Osteocyte (in vitro differentiated cells): Measurements from ENCODE around the gene CASP7. TPM values are rescaled to one million over a fixed set of nuclear protein-coding genes. Genes with fewer than 3 reads are reported as not detected.
"Not testable (repeated sequence)": the region's sequence is repeated elsewhere in the genome, so short reads cannot be mapped to it uniquely, and the experiment has no call there.

Experiments
- DNase-seq: peaks from one replicate; pipeline ENCODE4 v3.0.0; 2021; ENCODE audit warnings: mixed read lengths; ENCODE audit not compliant: unreplicated experiment; ENCODE audit errors: extremely low spot score
- H3K27ac Mint-ChIP-seq: one replicate; pipeline ENCODE4 v1.8.0; 2021; ENCODE audit warnings: mild to moderate bottlenecking, mixed read lengths; ENCODE audit not compliant: unreplicated experiment
- H3K27me3 Mint-ChIP-seq: one replicate; pipeline ENCODE4 v1.8.0; 2021; ENCODE audit warnings: mixed read lengths; ENCODE audit not compliant: unreplicated experiment
- H3K36me3 Mint-ChIP-seq: one replicate; pipeline ENCODE4 v1.8.0; 2021; ENCODE audit warnings: mixed read lengths; ENCODE audit not compliant: unreplicated experiment
- H3K4me1 Mint-ChIP-seq: one replicate; pipeline ENCODE4 v1.8.0; 2021; ENCODE audit warnings: mixed read lengths; ENCODE audit not compliant: unreplicated experiment
- H3K4me3 Mint-ChIP-seq: one replicate; pipeline ENCODE4 v1.8.0; 2021; ENCODE audit warnings: mild to moderate bottlenecking, moderate library complexity, mixed read lengths; ENCODE audit not compliant: unreplicated experiment
- H3K9me3 Mint-ChIP-seq: one replicate; pipeline ENCODE4 v1.8.0; 2021; ENCODE audit warnings: mixed read lengths; ENCODE audit not compliant: unreplicated experiment
- total RNA-seq: library from RNA; stranded (reverse); gene quantifications from 2 replicates; pipeline ENCODE4 v1.2.1, GENCODE V29; 2021
- TF ChIP-seq, protein P1 (sequence below): fragments of 200-600 bp; sonication (generic); IDR thresholded peaks from 2 replicates; pipeline ENCODE4 v1.5.0; 2021; ENCODE audit warnings: antibody characterized with exemption, mild to moderate bottlenecking, moderate library complexity

Gene CASP7
- total RNA-seq, 1 donor from 2014 or later, result 30.1 TPM

DNA sequence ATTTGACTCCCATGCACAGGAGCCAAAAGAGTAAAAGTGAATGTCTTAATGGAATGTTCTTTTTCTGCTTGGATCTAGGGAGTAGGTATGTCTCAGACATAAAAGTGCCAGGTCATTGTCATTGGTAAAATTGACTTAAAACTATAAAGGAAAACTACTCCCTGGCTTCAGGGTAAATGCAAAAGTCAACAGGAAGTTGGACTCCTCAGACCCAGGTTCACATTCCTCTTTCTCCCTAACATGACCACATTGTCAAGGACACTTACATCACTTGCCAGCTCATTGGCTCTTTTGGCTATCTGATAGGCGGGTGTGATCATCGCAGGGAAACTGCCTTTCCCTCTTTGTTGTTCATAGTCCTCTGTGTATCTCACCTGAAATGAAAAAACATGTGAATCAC, 29.5 kb upstream of the CASP7 start:
- H3K27ac Mint-ChIP-seq, result no peak overlapping the region
- no peak for DNase-seq
- H3K9me3 Mint-ChIP-seq, result no peaks in the 10 kb centered on the region
- TF ChIP-seq, protein P1, sequence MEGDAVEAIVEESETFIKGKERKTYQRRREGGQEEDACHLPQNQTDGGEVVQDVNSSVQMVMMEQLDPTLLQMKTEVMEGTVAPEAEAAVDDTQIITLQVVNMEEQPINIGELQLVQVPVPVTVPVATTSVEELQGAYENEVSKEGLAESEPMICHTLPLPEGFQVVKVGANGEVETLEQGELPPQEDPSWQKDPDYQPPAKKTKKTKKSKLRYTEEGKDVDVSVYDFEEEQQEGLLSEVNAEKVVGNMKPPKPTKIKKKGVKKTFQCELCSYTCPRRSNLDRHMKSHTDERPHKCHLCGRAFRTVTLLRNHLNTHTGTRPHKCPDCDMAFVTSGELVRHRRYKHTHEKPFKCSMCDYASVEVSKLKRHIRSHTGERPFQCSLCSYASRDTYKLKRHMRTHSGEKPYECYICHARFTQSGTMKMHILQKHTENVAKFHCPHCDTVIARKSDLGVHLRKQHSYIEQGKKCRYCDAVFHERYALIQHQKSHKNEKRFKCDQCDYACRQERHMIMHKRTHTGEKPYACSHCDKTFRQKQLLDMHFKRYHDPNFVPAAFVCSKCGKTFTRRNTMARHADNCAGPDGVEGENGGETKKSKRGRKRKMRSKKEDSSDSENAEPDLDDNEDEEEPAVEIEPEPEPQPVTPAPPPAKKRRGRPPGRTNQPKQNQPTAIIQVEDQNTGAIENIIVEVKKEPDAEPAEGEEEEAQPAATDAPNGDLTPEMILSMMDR, result no peak
- no peak overlapping the region for H3K4me3 Mint-ChIP-seq
- no peaks in the 10 kb centered on the region for H3K36me3 Mint-ChIP-seq
- H3K4me1 Mint-ChIP-seq, result no peaks in the 10 kb centered on the region
- peaks cover 48% of the 10 kb centered on the region for H3K27me3 Mint-ChIP-seq

DNA sequence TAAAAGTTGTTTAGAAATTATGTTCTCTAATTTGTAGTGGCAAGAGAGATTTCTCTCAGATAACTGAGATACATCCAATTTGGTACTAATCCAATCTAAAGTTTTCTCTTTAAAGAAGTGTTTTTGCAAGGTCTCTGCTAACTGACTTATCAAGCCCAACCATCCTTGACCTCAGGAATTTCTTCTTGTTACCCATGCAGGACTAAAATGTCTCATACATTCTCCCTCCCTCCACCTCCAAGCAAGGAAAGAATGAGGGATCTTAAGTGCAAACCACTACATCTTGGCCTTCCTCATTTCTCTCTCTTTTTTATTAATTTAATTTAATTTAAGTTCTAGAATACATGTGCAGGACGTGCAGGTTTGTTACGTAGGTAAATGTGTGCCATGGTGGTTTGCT, 28.7 kb upstream of the CASP7 start:
- TF ChIP-seq, protein P1, result no peak
- H3K27ac Mint-ChIP-seq, result no peak overlapping the region
- no peak for DNase-seq
- H3K36me3 Mint-ChIP-seq, result no peaks in the 10 kb centered on the region
- no peaks in the 10 kb centered on the region for H3K4me1 Mint-ChIP-seq
- H3K9me3 Mint-ChIP-seq, result no peaks in the 10 kb centered on the region
- no peak overlapping the region for H3K4me3 Mint-ChIP-seq
- peaks cover 46% of the 10 kb centered on the region for H3K27me3 Mint-ChIP-seq

DNA sequence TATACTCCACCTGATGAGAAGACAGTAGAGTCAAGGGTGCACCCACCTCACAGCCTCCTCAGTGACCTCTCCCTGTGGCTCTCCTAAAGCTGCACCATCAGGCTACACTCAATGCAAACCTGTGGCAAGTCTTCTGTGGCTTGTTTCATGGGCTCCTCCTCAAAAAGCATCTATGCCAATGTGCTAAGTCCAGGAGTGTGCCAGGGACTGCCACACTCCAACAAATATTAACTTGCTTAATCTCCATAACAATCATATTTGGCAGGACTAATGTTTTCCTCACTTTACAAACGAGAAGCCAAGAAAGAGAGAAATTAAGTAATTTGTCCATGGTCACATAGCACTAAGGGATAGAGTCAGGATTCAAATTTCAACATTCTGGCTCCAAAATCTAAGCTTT, 27.8 kb upstream of the CASP7 start:
- H3K4me1 Mint-ChIP-seq, result no peaks in the 10 kb centered on the region
- no peaks in the 10 kb centered on the region for H3K36me3 Mint-ChIP-seq
- no peak for DNase-seq
- H3K9me3 Mint-ChIP-seq, result no peaks in the 10 kb centered on the region
- no peak overlapping the region for H3K4me3 Mint-ChIP-seq
- H3K27ac Mint-ChIP-seq, result no peak overlapping the region
- H3K27me3 Mint-ChIP-seq, result peaks cover 47% of the 10 kb centered on the region
- TF ChIP-seq, protein P1, result no peak

DNA sequence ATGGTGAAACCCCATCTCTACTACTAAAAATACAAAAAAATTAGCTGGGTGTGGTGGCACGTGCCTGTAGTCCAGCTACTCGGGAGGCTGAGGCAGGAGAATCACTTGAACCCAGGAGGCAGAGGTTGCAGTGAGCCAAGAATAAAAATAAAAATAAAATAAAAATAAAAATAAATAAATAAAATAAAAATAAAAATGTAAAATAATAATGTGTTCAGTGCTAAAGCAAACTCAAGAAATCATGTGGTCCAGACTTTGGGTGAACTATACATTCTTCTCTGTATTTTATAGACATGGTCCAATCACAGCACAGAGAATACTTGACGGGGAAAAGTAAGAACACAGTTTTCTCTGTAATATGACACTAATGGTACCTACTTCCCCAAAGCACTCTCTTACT, 27.3 kb upstream of the CASP7 start:
- H3K9me3 Mint-ChIP-seq, DNase-seq, H3K27ac Mint-ChIP-seq, H3K4me3 Mint-ChIP-seq, H3K36me3 Mint-ChIP-seq, H3K4me1 Mint-ChIP-seq: not testable (repeated sequence)
- H3K27me3 Mint-ChIP-seq, result peaks cover 50% of the 10 kb centered on the region

DNA sequence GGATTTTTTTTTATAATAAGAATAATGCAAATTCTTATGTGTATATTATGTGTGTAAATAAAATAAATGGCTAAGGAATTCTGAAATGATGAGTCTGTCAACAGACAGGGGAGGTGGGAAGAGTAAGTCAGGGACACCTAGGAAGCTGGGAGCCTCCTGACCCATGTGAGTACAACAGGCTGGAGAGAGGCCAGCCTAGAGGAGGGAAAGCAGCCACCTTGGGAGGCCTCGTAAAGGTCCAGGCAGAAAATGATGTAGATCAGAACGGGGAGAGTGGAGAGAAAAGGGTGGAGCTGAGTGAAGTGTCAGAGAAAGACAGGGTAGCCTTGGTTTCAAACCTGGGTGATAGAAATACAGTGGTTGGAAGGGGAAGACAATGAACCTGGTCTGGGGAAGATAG, 22.8 kb upstream of the CASP7 start:
- Mint-ChIP-seq H3K9me3 (no peaks in the 10 kb centered on the region), H3K4me3 (no peak overlapping the region), H3K27me3 (peaks cover 67% of the 10 kb centered on the region), H3K4me1 (no peaks in the 10 kb centered on the region), H3K27ac (no peak overlapping the region), H3K36me3 (no peaks in the 10 kb centered on the region)
- TF ChIP-seq, protein P1, result no peak
- DNase-seq, result no peak

DNA sequence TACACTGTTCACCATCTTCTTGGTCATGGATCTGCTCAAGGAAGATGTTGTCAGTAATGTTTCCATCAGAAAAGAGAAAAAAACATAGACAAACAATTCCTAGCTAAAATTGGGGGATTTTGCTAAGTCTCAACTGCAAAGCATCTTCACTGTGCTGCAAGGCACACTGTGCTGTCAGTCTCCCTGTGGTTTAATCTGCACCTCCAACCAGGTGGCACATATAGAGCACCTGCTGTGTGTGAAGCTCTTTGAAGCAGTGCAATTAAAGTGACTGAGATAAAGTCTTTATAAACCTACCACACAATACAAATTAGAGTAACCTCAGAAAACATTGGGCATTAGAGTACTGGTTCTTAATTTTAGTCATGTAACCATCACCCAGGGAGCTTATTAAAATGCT, 22.2 kb upstream of the CASP7 start:
- Mint-ChIP-seq H3K27me3 (peaks cover 68% of the 10 kb centered on the region), H3K9me3 (no peaks in the 10 kb centered on the region), H3K4me1 (no peaks in the 10 kb centered on the region), H3K4me3 (no peak overlapping the region), H3K27ac (no peak overlapping the region), H3K36me3 (no peaks in the 10 kb centered on the region)
- DNase-seq, result no peak
- TF ChIP-seq, protein P1, result no peak
